ENCODE measurements around the gene PHLPP2.

PHLPP2 gene, protein sequence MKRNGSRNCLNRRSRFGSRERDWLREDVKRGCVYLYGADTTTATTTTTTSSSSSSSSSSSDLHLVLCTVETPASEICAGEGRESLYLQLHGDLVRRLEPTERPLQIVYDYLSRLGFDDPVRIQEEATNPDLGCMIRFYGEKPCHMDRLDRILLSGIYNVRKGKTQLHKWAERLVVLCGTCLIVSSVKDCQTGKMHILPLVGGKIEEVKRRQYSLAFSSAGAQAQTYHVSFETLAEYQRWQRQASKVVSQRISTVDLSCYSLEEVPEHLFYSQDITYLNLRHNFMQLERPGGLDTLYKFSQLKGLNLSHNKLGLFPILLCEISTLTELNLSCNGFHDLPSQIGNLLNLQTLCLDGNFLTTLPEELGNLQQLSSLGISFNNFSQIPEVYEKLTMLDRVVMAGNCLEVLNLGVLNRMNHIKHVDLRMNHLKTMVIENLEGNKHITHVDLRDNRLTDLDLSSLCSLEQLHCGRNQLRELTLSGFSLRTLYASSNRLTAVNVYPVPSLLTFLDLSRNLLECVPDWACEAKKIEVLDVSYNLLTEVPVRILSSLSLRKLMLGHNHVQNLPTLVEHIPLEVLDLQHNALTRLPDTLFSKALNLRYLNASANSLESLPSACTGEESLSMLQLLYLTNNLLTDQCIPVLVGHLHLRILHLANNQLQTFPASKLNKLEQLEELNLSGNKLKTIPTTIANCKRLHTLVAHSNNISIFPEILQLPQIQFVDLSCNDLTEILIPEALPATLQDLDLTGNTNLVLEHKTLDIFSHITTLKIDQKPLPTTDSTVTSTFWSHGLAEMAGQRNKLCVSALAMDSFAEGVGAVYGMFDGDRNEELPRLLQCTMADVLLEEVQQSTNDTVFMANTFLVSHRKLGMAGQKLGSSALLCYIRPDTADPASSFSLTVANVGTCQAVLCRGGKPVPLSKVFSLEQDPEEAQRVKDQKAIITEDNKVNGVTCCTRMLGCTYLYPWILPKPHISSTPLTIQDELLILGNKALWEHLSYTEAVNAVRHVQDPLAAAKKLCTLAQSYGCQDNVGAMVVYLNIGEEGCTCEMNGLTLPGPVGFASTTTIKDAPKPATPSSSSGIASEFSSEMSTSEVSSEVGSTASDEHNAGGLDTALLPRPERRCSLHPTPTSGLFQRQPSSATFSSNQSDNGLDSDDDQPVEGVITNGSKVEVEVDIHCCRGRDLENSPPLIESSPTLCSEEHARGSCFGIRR (N-terminal part only)

DNA sequence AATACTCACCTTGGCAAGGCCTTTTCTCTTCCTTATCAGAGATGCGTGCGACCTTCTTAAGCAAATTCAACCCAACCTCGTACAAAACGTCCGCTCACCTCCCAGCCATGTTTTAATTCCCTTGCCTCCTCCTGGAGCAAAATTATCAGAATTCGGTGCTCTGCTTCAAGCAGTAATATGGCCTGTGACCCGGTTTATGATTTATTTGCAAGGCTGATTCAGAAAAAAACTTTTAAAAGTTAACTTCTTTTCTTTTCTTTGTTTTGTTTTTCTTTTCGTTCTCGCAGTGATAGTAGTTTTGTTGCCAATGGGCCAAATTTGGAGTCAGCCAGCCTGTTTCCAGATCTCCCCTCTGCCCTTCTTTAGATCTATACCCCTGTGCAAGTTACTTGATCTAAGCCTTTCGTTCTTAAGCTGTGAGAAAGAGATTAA, at the start of gene PHLPP2:
TSS of gene PHLPP2 (minus strand) at position 382 of the 432 bp plus-strand sequence. CDS start 9,906 bp downstream, outside the sequence.
- DNase-seq = no peak

DNA sequence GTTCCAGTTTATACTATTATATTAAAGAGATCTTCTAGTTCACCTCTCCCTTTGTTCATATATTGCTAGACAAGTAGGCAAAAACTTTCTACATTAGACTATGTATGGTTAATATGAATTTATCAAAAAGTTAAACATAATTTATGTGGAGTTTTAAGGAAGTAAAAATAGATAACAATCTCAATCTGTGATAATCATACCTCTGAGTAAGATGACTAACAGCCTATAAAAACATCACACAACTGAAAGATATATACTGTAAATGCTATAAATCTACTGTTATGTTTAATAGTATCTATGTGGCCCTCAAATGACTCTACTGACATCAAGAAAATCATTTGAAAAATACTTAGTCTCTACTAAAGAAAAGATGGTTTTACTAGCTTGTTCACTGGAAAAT, 47.1 kb upstream of the PHLPP2 start:
- DNase-seq = no peak

DNA sequence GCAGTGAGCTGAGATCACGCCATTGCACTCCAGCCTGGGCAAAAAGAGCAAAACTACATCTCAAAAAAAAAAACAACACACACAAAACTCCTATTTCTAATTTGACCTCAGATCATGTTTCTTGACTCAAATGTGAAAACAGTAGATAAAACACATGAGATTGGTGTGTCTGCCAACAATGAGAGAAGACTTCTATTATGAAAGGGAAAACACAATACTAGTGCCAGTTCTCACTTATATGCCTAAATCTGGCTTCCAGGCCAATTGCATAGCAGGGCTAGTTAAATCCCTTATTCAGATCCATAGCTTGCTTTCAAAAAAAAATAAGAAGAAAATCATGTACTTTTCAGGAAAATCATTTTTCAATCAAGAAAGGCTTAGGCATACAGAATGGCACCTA, 44.7 kb upstream of the PHLPP2 start:
- no peak for DNase-seq

DNA sequence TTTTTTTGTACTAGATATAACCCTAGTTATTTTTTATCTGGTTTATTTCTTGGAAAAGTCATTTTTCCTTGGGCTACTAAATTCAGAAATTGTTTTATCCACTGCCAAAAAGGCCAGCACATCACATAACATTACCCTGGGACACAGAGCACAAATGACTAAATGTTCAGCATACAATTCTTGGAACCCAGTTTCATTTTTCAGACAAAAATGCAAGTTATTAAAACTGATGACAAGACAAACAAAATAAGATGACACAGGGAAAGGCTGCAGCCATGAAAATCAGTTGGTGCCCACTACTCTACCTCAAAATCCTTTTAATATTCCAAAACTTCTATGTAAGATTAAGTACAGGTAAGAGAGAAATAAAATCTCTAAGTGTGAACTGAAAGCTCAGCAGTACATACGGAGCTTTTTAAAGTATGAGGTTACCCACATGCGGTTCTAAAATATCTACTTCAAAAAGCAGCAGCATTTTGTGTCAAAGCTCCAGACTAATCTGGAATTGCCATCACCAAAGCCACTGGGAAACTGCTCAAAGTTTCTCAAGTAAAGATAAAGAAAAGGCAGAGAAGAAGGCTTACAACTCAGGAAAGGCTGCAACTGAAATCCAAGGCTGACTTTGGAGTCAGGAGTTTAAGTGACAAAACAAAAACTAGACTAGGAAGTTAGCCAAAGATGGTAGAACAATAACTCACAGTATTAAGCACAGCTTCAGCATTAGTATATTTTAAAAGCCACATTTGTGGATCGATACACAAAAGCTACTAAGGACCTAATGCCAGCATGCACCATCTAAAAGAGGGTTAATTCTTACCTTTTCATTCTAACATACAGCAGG, 42.8 kb upstream of the PHLPP2 start:
- no peak for DNase-seq

DNA sequence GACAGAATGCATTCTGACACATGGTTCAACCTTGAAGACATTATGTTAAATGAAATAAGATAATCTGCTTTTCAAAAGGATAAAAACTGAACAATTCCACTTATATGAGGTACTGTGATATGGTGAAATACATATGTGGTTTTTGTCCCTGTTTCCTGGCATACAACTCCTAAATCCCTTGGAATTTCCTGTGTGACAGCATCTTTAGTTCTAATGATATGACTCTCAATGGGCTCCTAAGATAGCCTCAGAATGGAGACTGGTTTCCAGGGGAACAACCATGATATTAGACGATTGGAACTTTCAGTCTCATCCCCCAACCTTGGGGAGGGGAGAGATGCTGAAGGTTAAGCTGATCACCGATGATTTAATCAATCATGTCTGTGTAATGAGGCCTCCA, 37.7 kb upstream of the PHLPP2 start:
- no peak for DNase-seq

DNA sequence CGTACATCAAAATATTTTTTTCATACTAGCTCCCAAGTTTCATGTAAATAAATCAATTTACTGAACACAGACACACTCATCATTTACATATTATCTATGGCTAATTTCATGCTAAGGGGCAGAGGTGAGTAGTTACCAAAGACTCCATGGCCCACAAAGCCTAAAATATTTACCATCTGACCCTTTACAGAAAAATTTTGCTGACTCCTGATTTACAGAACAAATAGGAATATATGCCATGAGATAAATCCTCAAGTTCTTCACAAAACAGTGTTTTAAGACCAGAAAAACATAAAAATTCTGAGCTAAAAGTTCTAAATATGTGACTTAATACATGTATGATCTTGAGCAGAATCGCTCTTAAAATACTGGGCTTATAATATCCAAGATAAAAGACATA, 36.6 kb upstream of the PHLPP2 start:
- no peak for DNase-seq

DNA sequence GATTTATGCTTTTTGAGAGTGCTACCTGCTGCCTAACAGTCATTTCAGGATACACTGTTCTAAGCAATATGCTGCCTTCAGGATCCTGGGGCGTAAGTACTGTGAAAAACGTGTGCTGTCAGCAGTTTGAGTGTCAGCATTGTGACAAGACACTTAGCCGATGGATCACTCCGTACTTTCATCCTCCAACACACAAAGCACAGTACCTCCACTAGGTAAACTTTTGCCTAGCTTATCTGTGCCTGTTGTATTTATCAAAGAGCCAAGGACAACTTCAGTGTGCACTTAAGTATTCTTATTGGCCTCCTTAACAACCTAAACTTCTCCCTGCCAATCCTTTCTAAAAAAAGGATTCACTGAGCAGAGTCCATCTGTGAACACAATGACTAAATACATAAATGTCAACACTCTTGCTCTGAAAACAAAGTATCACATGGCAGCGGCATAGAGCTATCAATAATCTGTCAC, 33.8 kb upstream of the PHLPP2 start:
- DNase-seq = no peak

DNA sequence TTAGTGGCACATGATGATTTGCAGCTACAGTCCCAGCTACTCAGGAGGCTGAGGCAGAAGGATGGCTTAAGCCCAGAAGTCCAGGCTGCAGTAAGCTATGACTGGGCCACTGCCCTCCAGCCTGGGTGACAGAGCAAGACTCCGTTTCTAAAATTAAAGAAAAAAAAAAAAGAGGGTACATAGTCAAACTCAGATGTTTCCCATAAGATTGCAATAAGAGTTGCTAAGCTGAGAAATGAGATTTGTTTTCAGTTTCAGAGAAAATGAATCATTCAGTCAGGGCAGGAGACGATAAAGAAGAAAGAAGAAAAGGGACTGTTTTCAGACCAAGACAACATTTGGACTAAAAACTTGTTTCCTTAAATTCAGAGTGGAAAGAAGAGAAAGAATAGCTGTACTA, 30.2 kb upstream of the PHLPP2 start:
- DNase-seq = no peak

DNA sequence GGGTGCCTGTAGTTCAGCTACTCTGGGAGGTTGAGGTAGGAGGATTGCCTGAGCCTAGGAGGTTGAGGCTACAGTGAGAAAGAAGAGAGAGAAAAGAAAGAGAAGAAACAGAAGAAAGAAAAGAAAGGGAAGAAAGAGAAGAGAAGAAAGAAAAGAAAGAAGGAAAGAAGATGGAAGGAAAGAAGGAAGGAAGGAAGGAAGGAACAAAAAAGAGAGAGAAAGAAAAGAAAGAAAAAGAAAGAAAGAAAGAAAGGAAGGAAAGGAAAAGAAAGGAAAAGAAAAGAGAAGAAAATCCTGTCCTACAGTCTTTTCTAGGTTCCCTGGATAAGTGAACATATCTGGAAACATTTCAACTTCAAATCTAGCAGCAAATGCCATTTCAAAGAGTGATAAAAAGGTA, 29.6 kb upstream of the PHLPP2 start:
- DNase-seq = no peak

DNA sequence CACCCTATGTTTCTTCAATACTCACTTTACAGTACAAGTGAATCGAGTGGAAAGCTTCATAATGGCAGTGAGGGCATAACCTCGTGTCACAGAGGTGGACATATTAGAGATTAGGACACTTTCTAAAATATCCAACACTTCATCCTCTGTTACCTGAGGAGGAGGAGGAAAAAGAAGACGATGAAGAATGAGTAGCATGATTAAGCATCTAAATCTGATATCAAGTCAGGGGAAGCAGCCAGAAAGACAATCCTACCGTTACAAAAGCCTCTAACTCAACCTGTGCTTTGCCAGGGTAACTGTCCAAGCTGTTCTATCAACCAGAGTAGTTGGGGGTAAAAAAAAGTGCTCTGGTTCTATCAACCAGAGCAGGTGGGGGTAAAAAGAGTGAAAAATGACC, 23.7 kb upstream of the PHLPP2 start:
- no peak for DNase-seq

DNA sequence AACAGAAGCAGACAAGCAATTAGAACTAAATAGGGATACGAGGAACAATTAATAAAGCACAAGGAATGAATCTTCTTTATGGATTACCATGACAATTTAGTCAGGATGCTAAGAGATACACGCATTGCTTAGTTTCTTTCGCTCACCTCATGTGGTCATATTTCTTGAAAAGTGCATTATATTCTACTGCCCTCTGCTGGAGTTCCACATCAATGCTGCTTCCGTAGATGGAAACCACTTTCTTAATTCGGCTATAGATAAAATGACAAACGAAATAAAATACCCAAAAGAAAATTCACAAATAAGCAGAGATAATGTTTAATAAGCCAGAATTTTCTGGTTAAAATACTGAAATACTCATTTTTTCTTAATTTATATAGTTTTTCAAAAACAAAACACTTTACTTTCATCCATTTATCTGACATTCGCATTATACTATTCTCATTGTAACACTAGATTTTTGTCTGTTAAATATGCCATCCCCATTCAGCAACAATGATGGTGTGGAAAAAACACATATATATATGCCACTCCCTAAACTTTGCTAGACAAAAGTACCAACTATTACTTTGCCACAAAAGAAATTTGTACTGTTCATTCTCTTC, 22.0 kb upstream of the PHLPP2 start:
- DNase-seq = peak; percentile 18

DNA sequence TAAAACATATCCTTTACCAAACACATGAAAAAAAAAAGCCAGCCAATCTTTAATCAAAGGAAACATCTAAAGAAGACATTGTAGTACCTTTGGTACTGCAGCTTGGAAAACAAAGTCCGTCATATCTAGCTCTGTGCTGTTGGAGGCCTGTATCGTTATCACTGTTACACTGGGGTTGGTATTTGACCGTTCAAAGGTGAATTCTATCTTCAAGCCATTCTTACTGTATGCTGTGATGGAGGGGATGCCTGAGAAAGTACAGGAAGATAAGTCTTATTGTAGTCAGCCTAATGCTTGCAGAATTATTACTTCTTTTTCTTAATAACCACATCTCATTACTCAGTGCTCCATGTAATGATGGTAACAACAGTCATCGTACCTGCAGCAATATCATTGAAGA, 14.4 kb upstream of the PHLPP2 start:
- no peak for DNase-seq

DNA sequence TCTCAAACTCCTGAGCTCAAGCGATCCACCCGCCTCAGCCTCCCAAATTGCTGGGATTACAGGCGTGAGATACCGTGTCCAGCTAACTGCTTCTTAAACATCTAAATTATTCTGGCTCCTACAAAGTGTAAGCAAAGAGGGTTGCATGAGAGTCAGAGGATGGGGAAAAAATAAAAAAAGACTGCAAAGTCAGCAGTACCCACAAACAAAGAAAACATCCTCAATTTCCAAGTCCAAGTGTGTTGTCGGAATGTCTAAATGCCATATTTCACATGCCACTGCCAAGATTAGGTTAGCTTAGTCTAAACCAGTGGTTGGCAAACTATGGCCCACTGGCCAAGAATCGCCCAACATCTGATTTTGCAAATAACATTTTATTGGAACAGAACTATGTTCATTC, 13.0 kb upstream of the PHLPP2 start:
- DNase-seq = no peak

DNA sequence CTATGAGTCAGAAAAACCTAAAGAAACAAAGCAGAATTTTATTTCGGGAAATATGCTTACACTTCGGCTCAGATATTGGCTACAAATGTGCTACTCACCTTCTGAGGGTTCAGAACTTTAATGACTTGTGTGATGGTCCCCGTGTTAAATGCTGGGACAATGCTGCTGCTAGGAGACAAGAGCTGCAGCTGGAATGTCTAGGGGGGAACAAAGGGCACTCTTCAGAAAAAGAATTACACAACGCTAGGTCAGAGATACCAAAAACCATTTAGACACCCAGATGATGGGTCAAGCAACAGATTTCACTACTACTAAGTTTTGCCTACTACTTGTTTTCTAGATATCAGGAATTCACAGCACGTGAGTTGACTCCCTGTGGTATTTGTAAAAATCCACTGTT, 10.0 kb upstream of the PHLPP2 start:
- DNase-seq = no peak

DNA sequence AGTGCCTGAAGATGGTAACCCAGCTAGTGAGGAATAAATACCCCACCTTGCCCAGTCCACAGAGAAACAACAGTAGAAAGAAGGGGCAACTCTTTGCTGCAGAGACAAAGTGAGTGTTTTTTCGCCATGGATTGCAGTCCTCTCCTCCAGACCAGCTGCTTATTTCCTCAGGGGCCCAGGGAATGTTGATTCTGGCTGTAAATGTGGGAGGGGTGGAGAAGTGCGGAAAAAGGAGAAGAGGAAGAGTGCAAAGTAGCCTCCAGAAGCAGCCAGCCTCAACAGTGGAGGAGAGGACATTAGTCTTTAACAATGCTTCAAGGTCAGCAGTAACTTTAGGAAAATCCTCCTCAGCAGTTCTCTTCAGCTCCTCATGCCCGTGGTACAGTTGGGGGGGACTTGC, 8.1 kb upstream of the PHLPP2 start:
- no peak for DNase-seq

DNA sequence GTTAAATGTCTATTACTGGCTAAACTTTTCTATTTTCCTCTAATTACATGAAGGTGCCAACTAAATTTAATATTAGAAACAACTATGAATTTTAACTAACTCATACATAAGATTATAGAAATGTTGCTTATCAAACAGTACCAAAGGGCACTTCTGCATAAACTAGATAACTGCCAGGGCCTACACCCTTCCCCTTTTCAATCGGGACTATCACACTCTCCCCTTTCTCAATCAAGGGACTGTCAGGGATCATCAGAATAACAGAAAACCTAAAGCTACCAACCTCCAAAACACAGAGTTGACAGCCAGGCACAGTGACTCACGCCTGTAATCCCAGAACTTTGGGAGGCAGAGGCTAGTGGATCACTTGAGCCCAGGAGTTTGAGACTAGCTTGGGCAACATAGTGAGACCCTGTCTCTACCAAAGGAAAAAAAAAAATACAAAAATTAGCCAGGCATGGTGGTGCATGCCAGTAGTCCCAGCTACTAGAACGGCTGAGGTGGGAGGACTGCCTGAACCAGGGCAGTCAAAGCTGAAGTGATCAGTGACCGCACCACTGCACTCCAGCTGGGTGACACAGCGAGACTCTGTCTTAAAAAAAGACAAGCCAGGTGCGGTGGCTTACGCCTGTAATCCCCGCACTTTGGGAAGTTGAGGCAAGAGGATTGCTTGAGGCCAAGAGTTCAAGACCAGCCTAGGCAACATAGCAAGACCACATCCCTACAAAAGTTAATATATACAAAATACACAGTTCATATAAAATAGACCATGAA, 3.2 kb upstream of the PHLPP2 start:
- DNase-seq = no peak

DNA sequence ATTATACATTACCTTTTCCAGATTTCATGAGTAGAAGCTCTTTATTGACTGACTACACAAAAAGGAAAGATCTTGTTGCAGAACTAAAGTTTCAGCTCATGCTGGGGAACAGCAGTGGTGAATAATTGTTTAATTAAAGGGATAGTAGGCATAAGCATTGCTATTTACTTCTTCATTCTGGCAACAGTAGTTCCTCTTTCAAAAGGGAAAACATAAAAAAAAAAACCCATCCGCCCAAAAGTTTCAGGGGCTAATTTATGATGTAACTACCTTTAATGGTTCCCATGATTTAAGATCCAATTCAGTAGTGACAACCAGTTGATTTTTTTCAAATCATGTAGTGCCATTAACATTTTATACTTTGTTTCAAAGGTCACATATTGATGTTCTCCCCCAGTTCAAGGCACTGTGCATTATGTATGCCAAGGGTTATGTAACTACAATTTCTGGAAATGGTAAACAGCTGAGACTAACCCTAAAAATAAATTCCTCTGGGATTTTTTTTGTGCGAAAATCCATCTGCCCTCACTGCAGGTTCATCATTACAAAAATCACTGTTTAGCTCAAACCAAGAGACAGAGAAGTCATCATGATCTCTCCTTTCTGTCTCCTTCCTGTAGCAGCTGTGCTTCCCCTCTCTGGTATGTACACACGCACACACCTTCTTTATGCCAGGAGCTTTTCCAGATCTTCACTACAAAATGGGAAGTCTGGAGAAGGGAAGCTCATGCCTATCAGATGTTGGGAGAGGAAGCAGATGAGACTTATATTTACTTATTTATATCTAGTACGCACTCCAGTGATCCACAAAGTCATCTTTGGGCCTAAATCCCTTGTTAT, 2.2 kb upstream of the PHLPP2 start:
- no peak for DNase-seq

DNA sequence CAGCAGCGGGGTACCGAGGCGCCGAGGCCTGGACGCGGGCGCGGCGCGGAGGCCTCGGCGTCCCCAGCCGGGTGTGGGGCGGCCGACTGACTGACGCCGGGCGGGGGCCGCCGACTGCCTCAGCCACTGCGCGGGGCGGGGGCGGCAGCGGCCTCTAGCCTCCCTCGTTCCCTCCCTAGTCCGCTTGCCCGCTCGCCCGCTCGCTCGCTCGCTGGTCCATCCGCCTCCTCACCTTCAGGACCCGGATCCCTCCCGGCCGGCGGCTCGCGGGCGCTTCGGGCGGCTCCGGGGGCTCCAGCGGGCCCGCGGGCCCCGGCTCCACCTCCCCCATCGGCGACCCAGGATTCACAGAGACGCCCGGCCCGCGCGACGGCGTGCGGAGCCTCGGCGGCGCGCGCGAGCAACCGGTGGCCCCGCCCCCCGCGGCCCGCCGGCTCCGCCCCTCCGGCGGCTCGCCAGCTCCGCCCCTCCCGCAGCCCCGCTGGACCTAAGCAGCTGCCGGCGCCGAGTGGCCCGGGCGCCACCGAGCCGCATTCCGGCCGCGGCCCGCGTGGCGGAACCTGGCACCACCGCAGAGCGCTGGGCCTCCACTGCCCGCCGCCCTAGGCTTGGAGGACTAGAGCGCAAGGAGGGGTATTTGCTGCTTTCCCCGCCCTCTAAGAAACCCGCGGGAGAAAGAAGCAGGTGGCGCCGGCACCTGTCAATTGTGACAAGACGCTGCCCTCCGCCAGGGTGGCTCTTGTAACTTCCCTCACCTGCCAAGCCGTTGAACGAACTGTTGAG, 773 bp downstream of the PHLPP2 start:
- DNase-seq = peak; percentile 79

All from activated naive CD4-positive, alpha-beta T cell treated with Interleukin-2 at 50 U/mL for 16 hours (primary cell).